GM18499 (cell line): Measurements from ENCODE around the gene CASS4.

Experiments used
- ATAC-seq: cut with Tn5 transposase; IDR thresholded peaks from one replicate; pipeline ENCODE4 v1.9.1; 2021; ENCODE audit warnings: moderate number of reproducible peaks; ENCODE audit not compliant: insufficient read depth, unreplicated experiment

Gene CASS4

DNA sequence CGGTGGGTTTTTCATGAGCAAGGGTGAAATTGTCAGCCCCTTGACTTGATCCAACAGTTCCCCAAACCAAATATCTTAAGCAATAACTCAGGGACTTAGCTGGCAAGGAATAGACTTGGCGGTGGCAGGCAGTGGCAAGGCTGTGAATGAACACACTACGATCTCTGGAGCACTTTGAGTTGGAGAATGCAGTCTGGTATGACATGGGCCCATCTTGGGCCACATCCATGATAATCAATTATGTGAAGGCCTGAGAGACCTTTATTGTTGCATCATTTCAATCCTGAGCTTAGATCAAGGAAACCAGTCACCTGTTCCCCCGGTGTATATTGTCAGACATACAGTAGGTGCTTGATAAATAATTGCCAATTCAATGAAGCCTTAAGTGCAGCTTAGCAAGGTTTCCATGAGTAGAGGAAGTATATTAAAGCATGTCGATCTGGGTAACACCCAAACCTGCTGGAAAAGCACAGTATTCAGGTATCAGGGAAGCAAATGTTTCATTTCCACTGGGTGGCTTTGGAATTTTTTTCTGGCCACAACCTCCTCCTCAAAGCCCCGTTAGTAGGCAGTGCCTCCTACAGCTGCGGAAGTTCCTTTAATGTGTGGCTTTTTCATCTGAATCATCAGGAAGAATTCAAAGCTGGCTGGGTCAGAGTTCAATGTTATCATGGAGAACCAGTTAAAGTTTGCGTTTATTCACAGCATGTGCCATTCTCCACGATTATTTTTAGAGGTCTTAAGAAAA, 10.2 kb downstream of the CASS4 start:
- no peak for ATAC-seq

DNA sequence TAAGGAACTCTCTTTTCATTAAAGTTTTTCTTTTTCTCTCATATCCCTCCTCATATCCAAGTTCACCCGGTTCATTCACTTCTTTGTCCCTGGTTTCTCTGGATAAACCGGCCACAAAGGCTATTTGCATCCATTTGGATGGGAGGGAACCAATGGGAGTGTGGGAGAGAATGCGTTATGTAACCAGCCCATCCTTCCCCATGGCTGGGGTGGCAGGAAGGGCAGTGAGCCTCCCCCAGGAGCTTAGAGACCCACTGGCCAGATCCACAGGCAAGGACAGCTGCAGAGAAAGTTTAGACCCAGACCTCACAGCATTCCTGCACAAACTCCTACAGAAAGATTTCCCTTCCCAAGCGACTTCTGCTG, 10.7 kb downstream of the CASS4 start:
- no peak for ATAC-seq

DNA sequence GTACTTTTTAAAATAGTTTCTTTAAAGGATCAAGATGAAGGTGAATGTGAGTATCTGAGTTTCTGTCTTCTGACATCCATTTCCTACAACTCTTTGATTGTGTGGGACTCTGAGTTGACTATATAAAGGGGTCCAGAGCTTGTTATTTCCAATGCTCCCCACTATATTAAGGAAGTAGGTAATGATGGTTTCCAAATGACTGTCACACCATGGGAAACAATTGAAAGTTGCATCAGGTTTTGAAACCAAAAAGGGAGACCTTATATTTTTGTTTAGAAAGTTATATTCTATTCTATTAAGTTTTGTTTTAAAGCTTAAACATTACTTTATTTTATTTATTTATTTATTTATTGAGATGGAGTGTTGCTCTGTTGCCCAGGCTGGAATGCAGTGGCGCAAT, 11.2 kb downstream of the CASS4 start:
- no peak for ATAC-seq

DNA sequence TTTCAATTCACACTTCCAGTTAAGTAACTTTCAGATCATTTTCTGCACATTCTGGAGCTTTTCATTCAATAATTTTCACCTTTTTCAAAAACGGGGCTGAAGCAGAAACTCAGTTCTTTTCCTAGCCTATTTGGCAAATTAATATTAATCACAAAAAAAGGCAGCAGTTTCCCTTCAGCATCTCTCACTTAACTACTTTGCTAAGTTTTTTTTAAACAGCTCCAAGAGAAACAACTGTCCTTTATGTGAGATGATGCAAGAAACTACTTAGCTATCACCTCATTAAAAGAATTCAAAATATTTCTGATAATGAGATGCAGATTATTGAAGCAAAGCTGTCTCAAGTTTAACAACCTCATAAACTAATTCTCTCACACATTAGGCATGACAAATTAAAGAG, 11.8 kb downstream of the CASS4 start:
- ATAC-seq, result no peak

DNA sequence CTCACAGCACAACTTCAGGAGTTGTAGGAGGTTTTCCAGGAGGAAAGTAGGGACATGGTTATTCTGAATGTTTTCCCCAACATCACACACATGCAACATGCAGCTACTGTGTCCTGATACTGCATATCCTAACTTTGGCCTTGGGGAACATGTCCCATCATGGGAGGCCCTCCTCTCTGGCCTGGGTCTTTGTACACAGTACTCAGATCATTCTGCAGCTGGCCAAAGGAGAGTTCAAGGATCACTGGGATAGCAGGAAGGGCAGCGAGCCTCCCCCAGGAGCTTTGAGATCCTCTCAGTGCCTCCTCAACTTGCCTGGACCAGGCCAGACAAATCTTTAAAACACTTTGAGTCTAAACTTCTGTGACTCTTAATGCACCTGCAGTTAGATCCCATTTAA, 12.9 kb downstream of the CASS4 start:
- ATAC-seq, result no peak

DNA sequence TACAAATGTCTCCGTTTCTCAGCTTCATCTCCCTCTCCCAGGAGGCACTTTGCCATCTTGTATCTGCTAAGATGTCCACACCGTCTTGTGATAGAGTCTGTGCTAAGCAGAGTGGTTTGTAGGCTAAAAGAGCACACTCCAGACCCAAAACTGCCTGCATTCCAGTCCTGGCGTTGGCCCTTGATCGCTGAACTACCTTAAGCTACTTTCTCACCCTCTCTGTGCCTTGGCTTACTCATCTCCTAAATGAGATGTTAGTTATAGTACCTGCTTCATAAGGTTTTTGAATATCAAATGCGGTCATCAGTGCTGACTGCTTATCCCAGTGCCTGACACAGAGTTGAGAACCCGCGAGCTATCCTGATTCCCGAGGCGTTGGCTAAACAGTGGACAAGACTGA, 14.0 kb downstream of the CASS4 start:
- ATAC-seq, result no peak

DNA sequence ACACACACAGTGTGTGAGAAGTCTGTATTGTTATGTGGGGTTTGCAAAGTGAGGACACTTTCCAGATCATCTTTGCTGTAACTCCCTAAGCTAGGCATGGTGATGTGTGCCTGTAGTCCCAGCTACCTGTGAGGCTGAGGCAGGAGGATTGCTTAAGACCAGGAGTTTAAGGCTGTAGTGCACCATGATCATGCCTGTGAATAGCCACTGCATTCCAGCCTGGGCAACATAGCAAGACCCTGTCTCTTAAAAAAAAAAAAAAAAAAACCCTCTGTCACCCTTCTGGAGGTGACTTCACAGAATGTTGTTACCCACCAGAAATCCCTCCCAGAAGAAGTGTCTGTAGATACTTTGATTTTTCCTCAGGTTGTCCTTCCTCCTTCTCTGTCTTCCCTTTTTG, 14.9 kb downstream of the CASS4 start:
- ATAC-seq, result no peak

DNA sequence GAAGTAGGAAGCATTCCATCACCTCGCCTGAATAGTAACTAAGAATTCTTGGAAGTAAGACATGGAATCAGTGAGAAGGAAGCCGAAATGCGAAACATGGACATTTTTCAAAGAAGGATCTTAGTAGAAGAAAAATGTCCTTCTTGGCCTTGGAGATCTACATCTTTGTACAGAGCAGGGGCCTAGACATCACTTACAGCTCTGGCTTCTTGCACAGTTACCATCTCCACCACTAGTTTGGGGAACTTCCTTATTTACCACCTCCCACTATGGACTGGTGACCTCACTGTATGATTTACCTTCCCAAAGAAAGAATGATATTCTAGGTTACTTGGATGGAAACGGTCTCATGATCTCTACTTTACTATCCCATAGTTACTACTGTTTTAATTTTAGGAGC, 15.7 kb downstream of the CASS4 start:
- ATAC-seq, result no peak

DNA sequence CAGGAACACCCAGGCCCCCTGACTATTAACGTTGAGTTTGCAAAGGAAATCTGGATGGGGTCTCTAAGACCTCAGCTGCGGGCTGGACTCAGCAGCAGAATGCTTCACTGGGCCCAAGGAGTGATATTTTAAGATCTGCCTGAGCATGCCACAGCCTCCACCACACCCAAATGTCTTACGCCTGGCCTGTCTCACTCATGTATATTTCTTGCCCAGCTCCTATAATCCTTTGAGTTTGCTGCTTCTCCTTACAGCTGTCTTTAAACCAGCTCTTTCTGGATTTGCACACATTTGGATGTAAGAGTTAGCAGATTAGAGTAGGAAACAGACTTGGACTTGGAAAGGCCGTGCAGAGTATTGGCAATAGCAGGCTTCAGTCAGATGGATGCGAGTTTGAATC, 16.4 kb downstream of the CASS4 start:
- ATAC-seq, result no peak

DNA sequence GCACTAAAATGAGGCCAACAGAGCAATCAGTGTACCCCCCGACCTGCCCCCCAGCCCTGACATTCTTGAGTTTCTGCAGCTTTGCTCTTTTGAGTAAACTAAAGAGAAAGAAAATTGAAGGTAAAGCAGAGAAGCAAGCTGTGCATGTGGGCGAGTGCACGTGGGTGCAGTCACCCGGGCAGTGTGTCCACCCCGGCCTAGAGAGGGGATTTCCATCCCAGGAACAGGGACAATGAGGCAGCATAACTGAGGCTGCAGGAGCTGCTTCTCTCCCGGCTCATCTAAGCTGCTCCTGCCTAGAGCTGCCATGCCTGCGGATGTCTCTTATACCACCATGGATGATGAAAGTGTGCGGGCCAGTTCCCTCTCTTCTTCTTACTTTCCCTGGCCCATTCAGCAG, 16.8 kb downstream of the CASS4 start:
- no peak for ATAC-seq

DNA sequence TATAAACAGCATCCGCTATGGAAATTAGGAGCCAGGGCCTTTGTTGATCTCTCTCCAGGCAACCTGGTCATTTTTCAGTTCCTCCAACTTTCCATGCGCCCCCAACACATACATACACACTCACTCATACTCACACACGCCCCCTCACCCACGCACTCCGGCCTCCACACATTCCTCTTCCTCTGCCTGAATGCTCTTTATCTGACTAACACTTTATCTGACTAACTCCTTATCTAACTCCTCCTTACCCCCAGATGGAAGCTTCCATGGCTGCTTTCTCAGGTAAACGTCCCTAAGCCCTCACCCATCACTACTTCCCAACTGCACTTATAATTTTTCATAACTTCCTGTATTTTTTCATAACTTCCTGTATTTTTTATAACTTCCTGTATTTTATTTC, 17.4 kb downstream of the CASS4 start:
- ATAC-seq, result no peak

DNA sequence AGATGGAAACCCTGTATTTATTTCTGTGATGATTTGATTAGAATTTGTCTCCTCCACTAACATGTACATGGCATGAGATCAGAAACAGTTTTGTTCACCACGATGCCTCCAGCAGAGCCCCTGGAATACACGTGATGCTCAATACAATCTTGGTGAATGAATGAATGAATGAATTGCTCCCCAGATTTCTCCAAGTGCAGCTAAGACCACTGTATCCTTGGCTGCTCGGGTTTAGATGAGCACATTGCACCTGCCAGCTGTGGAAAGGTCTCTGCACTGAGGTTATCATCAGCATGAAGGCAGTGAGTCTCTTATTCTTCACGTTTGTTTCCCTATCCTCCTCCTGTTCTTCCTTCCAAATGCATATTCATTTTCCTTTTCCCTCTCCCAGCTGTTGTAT, 17.9 kb downstream of the CASS4 start:
- no peak for ATAC-seq

DNA sequence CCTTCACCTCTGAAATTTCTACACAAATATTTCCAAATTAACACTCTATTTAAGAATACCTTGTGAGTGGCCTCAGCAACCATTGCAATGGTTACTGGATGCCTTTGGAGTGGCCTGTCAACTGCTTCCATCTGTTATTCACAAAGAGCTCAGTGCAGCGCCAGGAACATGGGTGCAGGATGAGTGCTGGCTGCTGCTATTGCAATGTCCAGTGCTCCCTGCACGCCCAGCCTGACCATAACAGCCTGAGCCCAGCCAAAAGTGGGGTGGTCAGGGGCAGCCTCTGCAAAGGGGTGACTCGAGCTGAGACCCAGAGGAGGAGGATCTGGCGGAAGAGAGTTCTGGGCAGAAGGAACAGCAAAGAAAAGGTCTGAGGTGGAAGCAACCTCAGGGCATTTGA, 18.4 kb downstream of the CASS4 start:
- ATAC-seq, result no peak

DNA sequence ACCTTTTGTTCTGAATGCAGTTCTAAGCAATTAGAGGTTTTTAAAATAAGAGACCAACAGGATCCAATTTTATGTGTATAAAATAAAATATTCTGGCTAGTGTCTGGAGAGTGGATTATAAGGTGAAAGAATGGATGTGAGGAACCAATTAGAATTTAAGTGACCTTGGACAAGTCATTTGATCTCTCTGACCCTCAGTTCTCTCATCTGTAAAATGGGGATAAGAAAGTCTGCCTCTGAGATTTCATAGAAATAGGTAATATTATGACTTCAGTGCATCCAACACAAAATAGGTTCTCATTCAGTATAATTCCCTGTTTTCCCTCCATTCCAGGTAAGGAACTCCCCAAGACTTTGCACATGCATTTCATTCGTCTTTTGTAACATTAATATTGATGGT, 18.9 kb downstream of the CASS4 start:
- ATAC-seq, result no peak

DNA sequence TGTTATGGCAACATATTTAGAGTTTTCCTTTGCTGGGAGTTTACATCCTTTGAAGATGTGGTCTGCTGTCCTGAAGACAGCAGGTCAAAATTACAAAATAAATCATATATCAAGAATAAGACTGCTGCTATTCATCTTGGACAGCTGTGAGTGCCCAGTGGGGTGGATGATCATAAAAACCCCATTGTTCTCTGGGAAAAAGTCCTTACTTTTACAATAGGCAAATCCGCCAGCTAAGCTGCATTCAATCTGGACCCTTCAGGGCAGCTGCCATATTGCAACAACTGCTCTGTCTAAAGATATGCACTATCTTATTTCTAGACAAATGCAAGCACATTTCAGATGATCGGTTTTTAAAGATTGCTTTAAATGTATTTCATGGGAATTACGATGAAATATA, 19.4 kb downstream of the CASS4 start:
- no peak for ATAC-seq

DNA sequence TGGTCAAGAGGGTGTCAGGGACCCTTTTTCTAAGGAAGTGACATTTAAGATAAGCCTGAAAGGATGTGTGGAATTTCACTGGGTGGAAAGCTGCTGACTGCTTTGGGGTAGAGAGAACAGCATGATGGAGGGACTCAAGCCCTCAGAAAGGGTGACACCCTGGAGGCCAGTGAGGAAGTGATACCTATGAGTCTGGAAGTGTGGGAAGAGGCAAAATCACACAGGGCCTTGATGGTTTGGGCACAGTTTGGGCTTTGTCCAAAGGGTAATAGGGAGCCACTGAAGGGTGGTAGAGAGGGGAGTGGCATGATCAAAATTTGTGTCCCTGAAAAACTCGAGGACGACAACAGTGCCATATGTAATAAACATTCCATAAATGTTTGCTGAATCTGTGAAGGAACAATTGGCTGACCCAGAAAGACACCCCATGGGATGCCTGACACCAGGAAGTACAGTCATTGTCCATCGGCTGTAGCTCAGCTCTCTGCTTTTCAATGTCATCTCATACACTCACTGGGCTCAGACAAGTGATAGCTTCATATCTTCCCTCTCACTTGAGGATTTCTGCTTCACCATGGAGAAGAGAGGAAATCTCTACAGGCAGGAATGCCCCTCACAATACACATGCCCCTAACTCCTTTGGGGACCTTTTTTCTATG, 21.3 kb downstream of the CASS4 start:
- no peak for ATAC-seq

DNA sequence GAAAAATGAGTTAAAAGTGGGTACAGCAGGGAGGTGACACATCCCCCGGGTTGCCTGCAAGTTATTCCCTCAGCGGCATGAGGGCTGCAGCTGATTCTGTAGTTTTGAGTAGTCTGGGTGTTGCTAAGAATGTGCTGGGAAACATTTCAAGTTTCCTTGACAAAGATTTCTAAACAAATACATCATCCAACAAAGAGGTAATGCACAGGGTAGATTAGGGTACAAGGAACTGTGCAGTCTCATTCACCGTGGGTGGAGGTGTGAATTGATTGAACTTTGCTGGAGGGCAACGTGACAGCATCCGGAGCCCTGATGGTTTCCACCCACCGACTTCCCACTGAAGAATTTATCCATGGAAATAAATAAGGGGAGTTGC, 21.8 kb downstream of the CASS4 start:
- ATAC-seq, result no peak

DNA sequence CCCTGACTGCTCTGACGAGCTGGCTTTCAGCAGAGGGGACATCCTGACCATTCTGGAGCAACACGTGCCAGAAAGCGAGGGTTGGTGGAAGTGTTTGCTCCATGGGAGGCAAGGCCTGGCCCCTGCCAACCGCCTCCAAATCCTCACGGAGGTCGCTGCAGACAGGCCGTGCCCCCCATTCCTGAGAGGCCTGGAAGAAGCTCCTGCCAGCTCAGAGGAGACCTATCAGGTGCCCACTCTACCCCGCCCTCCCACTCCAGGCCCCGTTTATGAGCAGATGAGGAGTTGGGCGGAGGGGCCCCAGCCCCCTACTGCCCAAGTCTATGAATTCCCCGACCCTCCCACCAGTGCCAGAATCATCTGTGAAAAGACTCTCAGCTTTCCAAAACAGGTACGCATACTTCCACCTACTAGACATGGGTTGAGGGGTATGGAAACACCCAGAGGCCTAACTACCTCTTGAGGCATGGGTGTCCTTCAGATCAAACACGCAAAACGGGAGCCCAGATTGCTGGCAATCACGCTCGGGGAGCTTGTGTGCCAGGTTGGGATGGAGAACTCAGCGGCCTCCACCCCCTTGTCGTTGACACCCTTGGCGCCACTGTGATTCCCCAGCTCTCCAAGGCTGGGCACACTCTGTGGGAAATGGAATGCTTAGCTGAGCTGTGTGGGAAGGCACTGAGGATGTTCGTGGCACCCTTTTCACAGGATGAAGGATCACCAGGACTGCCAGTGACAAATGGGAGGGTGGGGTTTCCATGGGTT, 25.3 kb downstream of the CASS4 start:
- ATAC-seq, result no peak

DNA sequence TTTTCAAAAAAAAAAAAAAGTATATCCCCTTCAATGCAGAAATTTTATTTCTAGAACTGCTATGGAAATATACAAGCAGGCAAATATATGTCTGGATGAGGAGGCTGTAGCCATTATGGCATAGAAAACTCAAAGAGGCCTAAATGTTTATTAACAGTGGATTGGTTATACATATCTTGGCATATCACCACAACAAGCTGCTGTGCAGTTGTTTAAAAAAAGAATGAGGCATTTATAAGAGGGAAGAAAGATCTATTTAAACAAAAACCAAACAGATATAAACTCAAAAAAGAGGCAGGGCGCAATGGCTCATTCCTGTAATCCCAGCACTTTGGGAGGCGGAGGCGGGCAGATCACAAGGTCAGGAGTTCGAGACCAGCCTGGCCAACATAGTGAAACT, 26.2 kb downstream of the CASS4 start:
- no peak for ATAC-seq

DNA sequence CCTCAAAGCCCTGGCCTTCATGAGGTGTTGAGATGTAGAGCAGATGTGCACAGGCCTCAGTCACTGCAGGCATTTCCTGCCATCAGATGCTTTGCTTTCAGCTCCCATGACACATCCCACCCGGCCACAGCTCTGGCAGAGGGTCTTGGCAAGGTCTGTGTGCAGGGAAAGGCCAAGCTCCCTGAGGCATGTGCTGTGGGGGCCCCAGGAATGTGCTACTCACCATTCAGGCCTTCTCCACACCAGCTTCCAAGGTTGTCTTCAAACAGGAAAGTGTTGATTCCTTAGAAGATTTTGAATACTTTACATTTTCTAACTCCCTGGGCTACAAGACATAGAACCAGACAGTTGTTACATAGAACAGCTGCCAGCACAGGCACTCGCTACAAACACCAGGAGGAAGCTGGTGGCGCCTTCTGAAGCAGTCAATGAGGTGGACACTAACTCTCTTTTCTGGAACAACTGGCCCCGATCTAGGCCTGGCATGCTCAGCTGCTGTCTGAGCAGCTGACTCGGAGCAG, 27.8 kb downstream of the CASS4 start:
- no peak for ATAC-seq

DNA sequence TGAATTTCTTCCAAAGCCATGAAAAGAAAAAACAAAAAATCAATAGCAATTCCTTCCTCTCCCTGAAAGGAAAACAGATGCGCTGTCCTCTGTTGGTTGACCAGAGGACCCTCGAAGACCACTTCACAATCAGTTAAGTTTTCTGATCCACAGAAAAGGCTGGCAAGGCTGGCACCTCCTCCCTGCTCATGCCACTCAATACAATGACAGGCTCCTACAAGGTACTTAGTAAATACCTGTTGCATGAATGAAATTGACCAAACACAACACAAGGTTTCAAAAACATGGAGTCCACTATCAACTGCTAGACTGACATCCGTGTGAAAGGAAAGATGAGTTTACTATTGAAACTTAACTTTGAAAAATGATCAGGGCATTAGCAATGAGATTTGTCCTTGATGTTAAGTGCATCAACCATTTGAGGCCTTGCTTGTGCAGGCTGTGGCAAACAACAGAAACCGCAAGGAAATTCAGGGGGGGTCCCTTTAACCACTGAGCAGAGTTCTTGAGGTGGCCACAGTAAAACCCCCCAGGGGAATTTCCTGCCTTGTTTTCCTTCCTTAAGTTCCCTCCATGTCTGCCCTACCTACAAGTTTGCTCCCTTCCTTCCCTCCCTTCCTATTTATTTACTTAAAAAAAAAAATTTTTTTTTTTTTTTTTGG, 28.4 kb downstream of the CASS4 start:
- no peak for ATAC-seq
